Osteocyte (in vitro differentiated cells): ENCODE measurements around the gene COPE. TPM values are rescaled to one million over a fixed set of nuclear protein-coding genes. Genes with fewer than 3 reads are reported as not detected.

Source experiments
- DNase-seq: peaks from one replicate; pipeline ENCODE4 v3.0.0; 2021; ENCODE audit warnings: mixed read lengths; ENCODE audit not compliant: unreplicated experiment; ENCODE audit errors: extremely low spot score
- H3K27ac Mint-ChIP-seq: one replicate; pipeline ENCODE4 v1.8.0; 2021; ENCODE audit warnings: mild to moderate bottlenecking, mixed read lengths; ENCODE audit not compliant: unreplicated experiment
- H3K27me3 Mint-ChIP-seq: one replicate; pipeline ENCODE4 v1.8.0; 2021; ENCODE audit warnings: mixed read lengths; ENCODE audit not compliant: unreplicated experiment
- H3K36me3 Mint-ChIP-seq: one replicate; pipeline ENCODE4 v1.8.0; 2021; ENCODE audit warnings: mixed read lengths; ENCODE audit not compliant: unreplicated experiment
- H3K4me1 Mint-ChIP-seq: one replicate; pipeline ENCODE4 v1.8.0; 2021; ENCODE audit warnings: mixed read lengths; ENCODE audit not compliant: unreplicated experiment
- H3K4me3 Mint-ChIP-seq: one replicate; pipeline ENCODE4 v1.8.0; 2021; ENCODE audit warnings: mild to moderate bottlenecking, moderate library complexity, mixed read lengths; ENCODE audit not compliant: unreplicated experiment
- H3K9me3 Mint-ChIP-seq: one replicate; pipeline ENCODE4 v1.8.0; 2021; ENCODE audit warnings: mixed read lengths; ENCODE audit not compliant: unreplicated experiment
- CTCF ChIP-seq: fragments of 200-600 bp; sonication (generic); IDR thresholded peaks from 2 replicates; pipeline ENCODE4 v1.5.0; 2021; ENCODE audit warnings: antibody characterized with exemption, mild to moderate bottlenecking, moderate library complexity
- total RNA-seq: library from RNA; stranded (reverse); gene quantifications from 2 replicates; pipeline ENCODE4 v1.2.1, GENCODE V29; 2021

The COPE gene
- total RNA-seq, 1 donor from 2014 or later = 175 TPM

- no peak overlapping the region for H3K4me3 Mint-ChIP-seq
- peaks cover 4% of the 10 kb centered on the region for H3K4me1 Mint-ChIP-seq
- H3K9me3 Mint-ChIP-seq = peaks cover 6% of the 10 kb centered on the region
- H3K27ac Mint-ChIP-seq = no peak overlapping the region
- no peak for DNase-seq
- no peak for TF ChIP-seq CTCF
- H3K36me3 Mint-ChIP-seq = peaks cover 21% of the 10 kb centered on the region
- no peaks in the 10 kb centered on the region for H3K27me3 Mint-ChIP-seq
Measured at GRCh38 chr19:18879579-18880373, 39.4 kb downstream of the COPE start.

- H3K36me3 Mint-ChIP-seq = peaks cover 27% of the 10 kb centered on the region
- peaks cover 6% of the 10 kb centered on the region for H3K9me3 Mint-ChIP-seq
Measured at GRCh38 chr19:18878858-18879578, 40.2 kb downstream of the COPE start.

GRCh38 chr19:18878058-18878797, 41.0 kb downstream of the COPE start:
- H3K27me3 Mint-ChIP-seq = no peaks in the 10 kb centered on the region
- peaks cover 6% of the 10 kb centered on the region for H3K9me3 Mint-ChIP-seq
- TF ChIP-seq CTCF = no peak
- DNase-seq = no peak
- peaks cover 4% of the 10 kb centered on the region for H3K4me1 Mint-ChIP-seq
- peaks cover 28% of the 10 kb centered on the region for H3K36me3 Mint-ChIP-seq
- H3K27ac Mint-ChIP-seq = no peak overlapping the region
- no peak overlapping the region for H3K4me3 Mint-ChIP-seq

More at GRCh38 chr19:18878858-18879578, 40.2 kb downstream of the COPE start:
- TF ChIP-seq CTCF = no peak
- Mint-ChIP-seq H3K27ac (no peak overlapping the region), H3K4me3 (no peak overlapping the region), H3K27me3 (no peaks in the 10 kb centered on the region), H3K4me1 (peaks cover 4% of the 10 kb centered on the region)
- DNase-seq = no peak

GRCh38 chr19:18876865-18877264, 42.3 kb downstream of the COPE start:
- H3K27me3 Mint-ChIP-seq = no peaks in the 10 kb centered on the region
- TF ChIP-seq CTCF = no peak
- H3K9me3 Mint-ChIP-seq = peaks cover 6% of the 10 kb centered on the region
- H3K27ac Mint-ChIP-seq = no peak overlapping the region
- no peak overlapping the region for H3K4me3 Mint-ChIP-seq
- no peak for DNase-seq
- peaks cover 7% of the 10 kb centered on the region for H3K4me1 Mint-ChIP-seq
- peaks cover 33% of the 10 kb centered on the region for H3K36me3 Mint-ChIP-seq
